Left hindlimb (tissue), 1 donor: ENCODE results near the gene POC1A.

Experiments
- DNase-seq: peaks from one replicate; pipeline ENCODE4 v3.0.0-alpha.2; 2018

POC1A gene

DNA sequence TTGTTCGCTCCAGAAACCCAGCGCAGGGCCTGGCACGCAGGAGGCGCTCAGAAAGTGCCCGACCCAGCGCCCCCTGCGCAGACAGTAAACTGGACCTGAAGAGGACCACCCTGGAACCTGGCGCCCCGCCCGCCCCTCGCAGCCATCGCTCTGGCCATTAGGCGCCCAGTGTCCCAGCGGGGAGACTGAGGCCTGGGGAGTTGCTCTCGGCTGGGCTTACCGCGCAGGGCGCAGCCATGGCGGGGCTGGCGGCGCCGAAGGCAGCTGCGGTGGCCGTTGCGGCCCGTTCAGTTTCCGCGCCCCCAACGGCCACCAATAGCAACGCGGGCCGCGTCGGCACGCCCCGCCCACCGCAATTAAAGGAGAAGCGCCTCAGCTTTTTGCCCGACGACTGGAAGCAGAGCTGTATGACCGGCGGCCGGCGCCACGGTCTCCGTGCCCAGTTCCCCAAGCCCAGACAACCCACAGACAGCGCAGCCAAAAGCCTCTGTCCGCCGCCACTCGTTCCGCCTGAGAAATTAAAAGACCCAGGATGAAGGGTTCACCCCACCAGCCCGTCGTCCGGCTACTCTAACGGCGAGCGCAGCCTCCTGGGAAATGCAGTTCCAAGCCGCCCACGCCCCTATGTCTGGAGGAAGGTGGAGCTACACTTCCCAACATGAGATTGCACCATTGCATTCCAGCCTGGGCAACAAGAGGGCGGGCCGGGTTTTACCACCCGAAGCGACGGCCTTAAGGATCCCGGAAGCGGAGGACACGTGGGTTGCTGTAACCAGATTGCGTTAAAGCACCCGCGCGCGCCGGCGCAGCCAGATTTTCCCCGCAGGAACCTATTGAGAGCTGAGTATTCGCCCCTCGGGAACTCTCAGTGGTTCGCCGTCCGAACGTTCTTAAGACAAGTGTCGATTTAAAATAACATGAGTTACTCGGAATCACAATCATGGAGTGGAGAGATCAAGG lies at the start of gene POC1A:
Gene POC1A (minus strand): TSS at position 289 of the 960 bp plus-strand sequence. CDS start 51 bp downstream, at position 238.
- DNase-seq = peak; percentile 96

DNA sequence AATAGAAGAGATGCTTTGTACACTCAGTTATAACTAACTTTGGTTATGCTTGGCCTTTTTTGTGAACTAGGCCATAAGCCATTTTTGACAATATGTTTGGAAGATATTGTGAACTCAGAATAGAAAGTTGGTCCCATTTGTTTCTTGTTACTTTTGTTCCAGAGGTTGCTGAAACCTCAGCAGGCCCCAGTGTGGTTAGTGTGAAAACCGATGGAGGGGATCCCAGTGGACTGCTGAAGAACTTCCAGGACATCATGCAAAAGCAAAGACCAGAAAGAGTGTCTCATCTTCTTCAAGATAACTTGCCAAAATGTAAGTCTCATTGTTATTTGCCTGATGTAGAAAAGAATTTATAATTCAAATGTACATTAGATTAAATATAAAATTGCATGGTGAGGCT lies 49.5 kb upstream of the POC1A start:
- no peak for DNase-seq

GRCh38 chr3:52202384-52203077 lies 48.3 kb upstream of the POC1A start:
- no peak for DNase-seq

GRCh38 chr3:52200981-52201679 lies 46.9 kb upstream of the POC1A start:
- DNase-seq = no peak

GRCh38 chr3:52198643-52199608 lies 44.7 kb upstream of the POC1A start:
- no peak for DNase-seq

- DNase-seq = peak; percentile 93
Measured at GRCh38 chr3:52197842-52198625, 43.8 kb upstream of the POC1A start, which contains the start of gene ALAS1. Gene ALAS1 (plus strand): TSS chr3:52198160. CDS start chr3:52199242, 1,082 bp downstream.

DNA sequence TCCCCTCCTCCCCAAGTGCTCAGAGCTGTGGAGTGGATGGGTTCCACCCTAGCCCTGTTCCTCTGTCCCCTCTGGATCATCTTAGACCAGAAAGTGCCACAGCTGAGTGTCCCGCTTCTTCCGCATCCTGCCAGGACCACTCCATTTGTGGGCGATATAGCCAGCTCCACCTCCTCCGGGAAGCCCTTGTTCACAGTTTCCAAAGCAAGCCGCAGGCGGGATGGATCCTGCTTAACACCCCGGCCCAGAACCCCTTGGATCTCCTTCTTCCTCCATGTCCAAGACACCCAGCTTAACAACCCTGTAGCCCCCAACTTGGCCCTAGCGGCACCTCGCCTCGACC lies 43.2 kb upstream of the POC1A start:
- DNase-seq = no peak

- DNase-seq = no peak
Measured at GRCh38 chr3:52196977-52197376, 42.8 kb upstream of the POC1A start.

- no peak for DNase-seq
Measured at GRCh38 chr3:52195823-52196331, 41.7 kb upstream of the POC1A start.

GRCh38 chr3:52195291-52195597 lies 41.0 kb upstream of the POC1A start:
- no peak for DNase-seq

- no peak for DNase-seq
Measured at GRCh38 chr3:52194485-52195290, 40.5 kb upstream of the POC1A start.

DNA sequence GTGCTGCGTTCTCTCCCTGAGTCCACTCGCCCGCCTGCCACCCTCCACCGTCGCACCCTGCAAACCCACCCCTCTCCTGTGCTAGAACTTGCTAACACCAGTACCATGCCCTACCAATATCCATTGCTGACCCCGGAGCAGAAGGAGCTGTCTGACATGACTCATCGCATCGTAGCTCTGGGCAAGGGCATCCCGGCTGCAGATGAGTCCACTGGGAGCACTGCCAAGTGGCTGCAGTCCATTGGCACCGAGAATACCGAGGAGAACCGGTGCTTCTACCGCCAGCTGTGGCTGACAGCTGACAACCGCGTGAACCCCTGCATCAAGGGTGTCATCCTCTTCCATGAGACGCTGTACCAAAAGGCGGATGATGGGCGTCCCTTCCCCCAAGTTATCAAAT lies 38.8 kb upstream of the POC1A start:
- no peak for DNase-seq

DNA sequence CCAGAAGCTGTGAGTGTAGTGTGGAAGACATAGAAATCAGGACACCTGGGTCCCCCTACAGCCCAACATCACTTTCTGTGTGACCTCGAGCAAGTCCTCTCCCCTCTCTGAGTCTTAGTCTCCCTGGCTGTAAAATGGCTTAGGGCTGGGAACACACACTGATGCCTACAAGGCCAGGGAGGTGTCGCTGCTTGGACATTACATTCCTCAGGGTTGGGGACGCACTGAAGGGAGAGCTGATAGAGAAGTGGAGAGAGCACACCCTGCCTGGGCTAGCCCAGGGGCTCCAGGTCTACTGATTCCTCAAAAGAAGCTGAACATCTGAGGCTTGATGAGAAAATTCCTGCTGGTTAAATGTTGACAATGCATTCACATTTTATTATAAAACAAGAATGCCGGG lies 37.4 kb upstream of the POC1A start:
- no peak for DNase-seq

DNA sequence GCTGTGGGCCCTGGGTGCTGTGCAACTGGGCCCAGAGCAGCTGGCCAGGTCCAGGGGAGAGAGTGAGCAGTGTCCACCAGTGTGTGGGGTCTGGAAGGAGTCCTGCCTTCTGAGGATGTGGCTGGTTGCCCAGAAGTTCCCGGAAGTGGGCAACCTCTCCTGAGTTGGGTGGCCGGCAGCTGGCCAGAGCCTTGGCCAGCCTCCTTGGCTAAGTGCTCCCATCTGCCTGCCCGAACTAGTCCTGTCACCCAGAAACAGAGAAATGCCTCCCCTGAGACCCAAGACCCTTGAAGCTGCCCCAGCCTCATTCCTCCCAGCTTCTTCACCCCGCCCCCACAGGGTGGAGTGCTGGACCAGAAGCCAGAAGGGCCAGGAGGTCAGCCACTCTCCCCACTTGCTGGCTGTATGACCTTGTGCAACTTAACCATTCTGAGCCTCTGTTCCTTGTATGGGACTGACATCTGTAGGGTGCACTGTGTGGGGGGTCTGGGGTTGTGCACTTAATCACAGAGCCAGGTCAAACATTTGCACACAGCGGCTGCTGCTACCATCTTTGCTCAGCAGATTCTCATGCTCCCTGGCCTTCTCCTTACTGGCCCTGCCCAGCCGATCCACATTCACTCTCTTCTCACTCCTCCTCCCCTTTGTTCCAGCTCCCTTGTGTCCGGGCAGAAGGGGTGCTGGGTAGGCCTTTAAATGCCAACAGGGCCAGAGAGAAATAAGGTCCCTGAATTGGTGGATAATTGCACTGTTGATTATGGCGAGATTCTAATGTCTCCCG lies 36.3 kb upstream of the POC1A start:
- DNase-seq = peak; percentile 66

DNA sequence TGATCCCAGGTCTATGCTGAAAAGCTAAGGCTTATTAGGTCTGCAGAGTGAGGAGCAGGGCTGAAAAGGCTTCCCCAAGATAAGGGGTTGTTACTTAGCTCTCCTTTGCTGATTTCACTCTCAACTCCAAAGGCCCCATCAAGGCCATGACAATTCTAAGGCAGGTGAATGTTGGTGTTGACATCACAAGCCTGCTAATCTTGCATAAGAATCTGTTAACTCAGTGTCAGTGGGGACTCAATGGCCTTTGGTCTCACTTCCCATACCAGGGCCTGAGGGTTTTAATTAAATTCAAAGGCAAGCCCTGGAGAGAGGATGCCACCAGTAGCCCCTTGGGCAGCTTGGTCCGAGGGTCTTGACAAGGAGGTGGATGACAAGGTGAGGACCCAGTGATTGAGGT lies 34.3 kb upstream of the POC1A start:
- DNase-seq = no peak

GRCh38 chr3:52186729-52187128 lies 32.5 kb upstream of the POC1A start:
- no peak for DNase-seq

GRCh38 chr3:52185837-52186236 lies 31.6 kb upstream of the POC1A start:
- DNase-seq = no peak

- DNase-seq = no peak
Measured at GRCh38 chr3:52185311-52185710, 31.1 kb upstream of the POC1A start.

GRCh38 chr3:52184690-52185089 lies 30.5 kb upstream of the POC1A start:
- DNase-seq = no peak
